Mucosa of rectum (tissue), 2 donors: Measurements from ENCODE around the gene PLA2G4D.

Experiments
- H3K27ac ChIP-seq, 2 donors: one replicate each; pipeline ENCODE4 v1.7.0; 2013; ENCODE audit warnings: inconsistent platforms in 2 of 2, low read depth in 2 of 2, low read length in 2 of 2
- H3K27me3 ChIP-seq, 2 donors: one replicate each; pipeline ENCODE4 v1.7.0; 2013; ENCODE audit warnings: low read length in 2 of 2; ENCODE audit not compliant: control insufficient read depth in 2 of 2, insufficient read depth in 2 of 2
- H3K36me3 ChIP-seq, 2 donors: one replicate each; pipeline ENCODE4 v1.7.0; 2013; ENCODE audit warnings: low read length in 2 of 2; ENCODE audit not compliant: control insufficient read depth in 2 of 2, insufficient read depth in 2 of 2
- H3K4me1 ChIP-seq, 2 donors: one replicate each; pipeline ENCODE4 v1.7.0; 2013; ENCODE audit warnings: low read length in 2 of 2, mild to moderate bottlenecking in 1 of 2; ENCODE audit not compliant: control insufficient read depth in 2 of 2, insufficient read depth in 2 of 2
- H3K4me3 ChIP-seq, 2 donors: one replicate each; pipeline ENCODE4 v1.7.0; 2013; ENCODE audit warnings: low read length in 2 of 2
- H3K9ac ChIP-seq, 2 donors: one replicate each; pipeline ENCODE4 v1.7.0; 2013; ENCODE audit warnings: low read length in 2 of 2, low read depth in 1 of 2, mild to moderate bottlenecking in 1 of 2
- H3K9me3 ChIP-seq, 2 donors: one replicate each; pipeline ENCODE4 v1.7.0; 2013; ENCODE audit warnings: low read length in 2 of 2; ENCODE audit not compliant: control insufficient read depth in 2 of 2
- donor health status: healthy.
- donor health status: Normal muscosa, but diverticular disease.

The PLA2G4D gene

GRCh38 chr15:42057799-42058646, 36.3 kb downstream of the PLA2G4D start:
- peaks cover 0 to 7% of the 10 kb centered on the region in 2 donors for H3K27me3 ChIP-seq
- H3K4me3 ChIP-seq, result peak overlapping the region; percentile 69
- peak overlapping the region; percentile 43 to 76 for H3K9ac ChIP-seq
- H3K27ac ChIP-seq, result peak overlapping the region; percentile 86 to 92
- no peaks in the 10 kb centered on the region for H3K36me3 ChIP-seq
- no peaks in the 10 kb centered on the region for H3K9me3 ChIP-seq
- H3K4me1 ChIP-seq, result peaks cover 6 to 17% of the 10 kb centered on the region in 2 donors

GRCh38 chr15:42056934-42057798, 37.2 kb downstream of the PLA2G4D start:
- Histone ChIP-seq H3K9ac (peak overlapping the region; percentile 52 to 76), H3K36me3 (no peaks in the 10 kb centered on the region), H3K4me1 (peaks cover 6 to 17% of the 10 kb centered on the region in 2 donors), H3K27ac (peak overlapping the region; percentile 86 to 92), H3K4me3 (peak overlapping the region; percentile 69), H3K9me3 (no peaks in the 10 kb centered on the region), H3K27me3 (peaks cover 0 to 7% of the 10 kb centered on the region in 2 donors)

- Histone ChIP-seq H3K4me1 (peaks cover 6 to 17% of the 10 kb centered on the region in 2 donors), H3K27ac (no peak overlapping the region), H3K27me3 (peaks cover 0 to 7% of the 10 kb centered on the region in 2 donors), H3K9me3 (no peaks in the 10 kb centered on the region), H3K4me3 (no peak overlapping the region), H3K9ac (no peak overlapping the region), H3K36me3 (no peaks in the 10 kb centered on the region)
Observed at GRCh38 chr15:42053914-42054313, 40.4 kb downstream of the PLA2G4D start.

GRCh38 chr15:42053010-42053409, 41.4 kb downstream of the PLA2G4D start:
- no peak overlapping the region for H3K27ac ChIP-seq

GRCh38 chr15:42050484-42051255, 43.7 kb downstream of the PLA2G4D start:
- H3K9ac ChIP-seq, result no peak overlapping the region

More at GRCh38 chr15:42053010-42053409, 41.4 kb downstream of the PLA2G4D start:
- H3K9ac ChIP-seq, result no peak overlapping the region
- peaks cover 0 to 7% of the 10 kb centered on the region in 2 donors for H3K27me3 ChIP-seq
- H3K4me1 ChIP-seq, result peaks cover 6 to 13% of the 10 kb centered on the region in 2 donors
- H3K36me3 ChIP-seq, result no peaks in the 10 kb centered on the region
- H3K9me3 ChIP-seq, result no peaks in the 10 kb centered on the region
- H3K4me3 ChIP-seq, result no peak overlapping the region

GRCh38 chr15:42048821-42049200, 45.6 kb downstream of the PLA2G4D start:
- Histone ChIP-seq H3K4me3 (no peak overlapping the region), H3K9me3 (no peaks in the 10 kb centered on the region), H3K9ac (no peak overlapping the region), H3K4me1 (no peaks in the 10 kb centered on the region), H3K36me3 (no peaks in the 10 kb centered on the region), H3K27me3 (no peaks in the 10 kb centered on the region), H3K27ac (no peak overlapping the region)

More at GRCh38 chr15:42050484-42051255, 43.7 kb downstream of the PLA2G4D start:
- Histone ChIP-seq H3K27me3 (no peaks in the 10 kb centered on the region), H3K9me3 (no peaks in the 10 kb centered on the region), H3K4me1 (no peaks in the 10 kb centered on the region), H3K36me3 (no peaks in the 10 kb centered on the region), H3K4me3 (no peak overlapping the region), H3K27ac (no peak overlapping the region)

GRCh38 chr15:42048080-42048820, 46.1 kb downstream of the PLA2G4D start:
- Histone ChIP-seq H3K9ac (no peak overlapping the region), H3K36me3 (no peaks in the 10 kb centered on the region), H3K4me3 (no peak overlapping the region), H3K27ac (no peak overlapping the region), H3K4me1 (no peaks in the 10 kb centered on the region), H3K9me3 (no peaks in the 10 kb centered on the region), H3K27me3 (no peaks in the 10 kb centered on the region)

- no peaks in the 10 kb centered on the region for H3K4me1 ChIP-seq
- H3K9me3 ChIP-seq, result no peaks in the 10 kb centered on the region
- H3K9ac ChIP-seq, result no peak overlapping the region
- no peaks in the 10 kb centered on the region for H3K27me3 ChIP-seq
- no peak overlapping the region for H3K4me3 ChIP-seq
- no peak overlapping the region for H3K27ac ChIP-seq
- no peaks in the 10 kb centered on the region for H3K36me3 ChIP-seq
Observed at GRCh38 chr15:42046597-42046996, 47.8 kb downstream of the PLA2G4D start.

GRCh38 chr15:42045211-42045615, 49.1 kb downstream of the PLA2G4D start:
- H3K27ac ChIP-seq, result no peak overlapping the region
- H3K27me3 ChIP-seq, result no peaks in the 10 kb centered on the region
- H3K4me1 ChIP-seq, result no peaks in the 10 kb centered on the region
- no peak overlapping the region for H3K9ac ChIP-seq
- H3K36me3 ChIP-seq, result no peaks in the 10 kb centered on the region
- no peak overlapping the region for H3K4me3 ChIP-seq
- no peaks in the 10 kb centered on the region for H3K9me3 ChIP-seq
